H1 (cell line): Measurements from ENCODE around the gene PPA2. TPM values are rescaled to one million over a fixed set of nuclear protein-coding genes. Genes with fewer than 3 reads are reported as not detected.

ENCODE experiments used
- CTCF ChIA-PET: fragments of 300-600 bp; sonication (Branson Sonifier 250); formaldehyde crosslinking; loops from one replicate; lab custom pipeline; 2021; ENCODE audit not compliant: partially characterized antibody; lab: Charles Lee
- POLR2A ChIA-PET: fragments of 300-600 bp; sonication (Branson Sonifier 250); formaldehyde crosslinking; loops from one replicate; lab custom pipeline; 2021; ENCODE audit warnings: inconsistent platforms; ENCODE audit not compliant: partially characterized antibody; lab: Charles Lee
- DNase-seq, 2 experiments: peaks; one replicate each; pipeline versions ENCODE4 v3.0.0 to v3.0.0-alpha.2; 2010 to 2022; ENCODE audit warnings: low spot score in 2 of 2, low read depth in 1 of 2, mixed read lengths in 1 of 2
- FAIRE-seq: peaks from 2 replicates; lab custom pipeline; 2011; peaks lifted over from hg19 to GRCh38; lab: Jason Lieb, UNC
- H2AFZ ChIP-seq: 2 replicates; pipeline ENCODE4 v1.8.1; 2012; ENCODE audit warnings: low read length, inconsistent platforms
- H2AK5ac ChIP-seq: 2 replicates; pipeline ENCODE4 v1.6.1; 2013; ENCODE audit warnings: low read depth, low read length
- H2BK120ac ChIP-seq: replicated peaks from 2 replicates; pipeline ENCODE3; 2013; ENCODE audit warnings: low read depth, low read length, inconsistent platforms
- H2BK12ac ChIP-seq: 2 replicates; pipeline ENCODE4 v1.6.1; 2013; ENCODE audit warnings: low read depth, low read length
- H2BK15ac ChIP-seq: 2 replicates; pipeline ENCODE4 v1.6.1; 2013; ENCODE audit warnings: low read length
- H2BK20ac ChIP-seq: 2 replicates; pipeline ENCODE4 v1.6.1; 2013; ENCODE audit warnings: low read length
- H2BK5ac ChIP-seq: 2 replicates; pipeline ENCODE4 v1.6.1; 2013; ENCODE audit warnings: low read depth, low read length
- H3K14ac ChIP-seq: 2 replicates; pipeline ENCODE4 v1.6.1; 2013; ENCODE audit warnings: inconsistent platforms; ENCODE audit not compliant: insufficient read length
- H3K18ac ChIP-seq: 2 replicates; pipeline ENCODE4 v1.6.1; 2013; ENCODE audit warnings: low read length; ENCODE audit errors: extremely low read depth
- H3K23ac ChIP-seq: 2 replicates; pipeline ENCODE4 v1.6.1; 2013; ENCODE audit warnings: inconsistent platforms; ENCODE audit not compliant: insufficient read length
- H3K23me2 ChIP-seq: 2 replicates; pipeline ENCODE4 v1.6.1; 2013; ENCODE audit warnings: low read depth, low read length
- H3K27ac ChIP-seq: 2 replicates; pipeline ENCODE4 v1.6.1; 2011; ENCODE audit warnings: low read depth, low read length, inconsistent platforms
- H3K27me3 ChIP-seq, 4 experiments: replicated peaks in 1 of 4; 1 replicate in 1 of 4; 2 replicates in 3 of 4; pipeline versions ENCODE4 v1.6.1 to v1.8.1; 2011 to 2013; ENCODE audit warnings: low read length in 3 of 4, mild to moderate bottlenecking in 3 of 4, inconsistent platforms in 2 of 4, mixed read lengths in 2 of 4, moderate library complexity in 1 of 4; ENCODE audit not compliant: control insufficient read depth in 3 of 4, insufficient read depth in 3 of 4; ENCODE audit errors: extremely low read depth in 1 of 4
- H3K36me3 ChIP-seq, 4 experiments: 2 replicates each; pipeline versions ENCODE4 v1.6.1 to v1.8.1; 2011 to 2013; ENCODE audit warnings: mild to moderate bottlenecking in 4 of 4, low read length in 3 of 4, moderate library complexity in 2 of 4, control low read depth in 1 of 4, inconsistent platforms in 1 of 4; ENCODE audit not compliant: insufficient read depth in 4 of 4, control insufficient read depth in 2 of 4
- H3K4ac ChIP-seq: replicated peaks from 2 replicates; pipeline ENCODE3; 2013; ENCODE audit warnings: low read length, low read depth, mixed read lengths, inconsistent platforms; ENCODE audit not compliant: insufficient read length
- H3K4me1 ChIP-seq, 4 experiments: replicated peaks in 1 of 4; 1 replicate in 1 of 4; 2 replicates in 3 of 4; pipeline versions ENCODE4 v1.6.1 to v1.8.1; 2011 to 2013; ENCODE audit warnings: low read length in 3 of 4, inconsistent platforms in 2 of 4, mixed read lengths in 1 of 4; ENCODE audit not compliant: insufficient read depth in 4 of 4, control insufficient read depth in 3 of 4
- H3K4me2 ChIP-seq, 2 experiments: 2 replicates each; pipeline versions ENCODE4 v1.6.1 to v1.8.1; 2011 to 2013; ENCODE audit warnings: low read depth in 2 of 2, low read length in 2 of 2, control low read depth in 1 of 2, inconsistent platforms in 1 of 2, mild to moderate bottlenecking in 1 of 2; ENCODE audit not compliant: insufficient read depth in 1 of 2
- H3K4me3 ChIP-seq, 4 experiments: fragments of 200-600, 300-600 bp in 1 of 4; sonication (generic), shearing (Covaris generic), sonication (Bioruptor Twin) in 1 of 4; 2 replicates each; pipeline versions ENCODE4 v1.5.1 to v1.8.1; 2011 to 2016; ENCODE audit warnings: low read length in 4 of 4, low read depth in 3 of 4, control low read depth in 2 of 4, inconsistent platforms in 2 of 4, mild to moderate bottlenecking in 2 of 4, mixed read lengths in 1 of 4, moderate library complexity in 1 of 4; ENCODE audit not compliant: insufficient read depth in 2 of 4; ENCODE audit errors: extremely low read depth in 1 of 4
- H3K56ac ChIP-seq: replicated peaks from 2 replicates; pipeline ENCODE3; 2013; ENCODE audit warnings: low read depth, mild to moderate bottlenecking, mixed read lengths, low read length, inconsistent platforms; ENCODE audit not compliant: insufficient read length
- H3K79me1 ChIP-seq: 2 replicates; pipeline ENCODE4 v1.6.1; 2013; ENCODE audit warnings: low read depth, low read length, control low read depth
- H3K79me2 ChIP-seq, 2 experiments: 2 replicates each; pipeline versions ENCODE4 v1.6.1 to v1.8.1; 2012 to 2013; ENCODE audit warnings: low read length in 2 of 2, mild to moderate bottlenecking in 2 of 2, inconsistent platforms in 1 of 2; ENCODE audit not compliant: insufficient read depth in 2 of 2, control insufficient read depth in 1 of 2
- H3K9ac ChIP-seq, 4 experiments: replicated peaks in 1 of 4; 1 replicate in 1 of 4; 2 replicates in 3 of 4; pipeline versions ENCODE4 v1.6.1 to v1.8.1; 2011 to 2013; ENCODE audit warnings: low read depth in 3 of 4, low read length in 3 of 4, control low read depth in 2 of 4, mild to moderate bottlenecking in 2 of 4, moderate library complexity in 2 of 4, inconsistent platforms in 1 of 4; ENCODE audit errors: extremely low read depth in 1 of 4
- H3K9me3 ChIP-seq, 2 experiments: 2 replicates each; pipeline versions ENCODE4 v1.6.1 to v1.8.1; 2012 to 2013; ENCODE audit warnings: mild to moderate bottlenecking in 2 of 2, moderate library complexity in 2 of 2, control low read depth in 1 of 2, inconsistent platforms in 1 of 2, low read depth in 1 of 2, low read length in 1 of 2, mixed read lengths in 1 of 2; ENCODE audit not compliant: insufficient read depth in 2 of 2
- H4K20me1 ChIP-seq, 2 experiments: replicated peaks in 1 of 2; 2 replicates each; pipeline versions ENCODE3 to v1.8.1; 2011 to 2013; ENCODE audit warnings: inconsistent platforms in 2 of 2, low read length in 2 of 2, mild to moderate bottlenecking in 1 of 2; ENCODE audit not compliant: insufficient read depth in 2 of 2, control insufficient read depth in 1 of 2
- H4K5ac ChIP-seq: 2 replicates; pipeline ENCODE4 v1.6.1; 2013; ENCODE audit warnings: low read length, low read depth, mixed read lengths, inconsistent platforms; ENCODE audit not compliant: insufficient read length
- H4K8ac ChIP-seq: 2 replicates; pipeline ENCODE4 v1.8.0; 2013; ENCODE audit warnings: mild to moderate bottlenecking, moderate library complexity, low read length, inconsistent platforms; ENCODE audit not compliant: insufficient read depth; ENCODE audit errors: extremely low read depth
- H4K91ac ChIP-seq: replicated peaks from 2 replicates; pipeline ENCODE3; 2013; ENCODE audit warnings: low read length, mixed read lengths, inconsistent platforms; ENCODE audit not compliant: insufficient read length
- BRCA1 ChIP-seq: IDR thresholded peaks from 2 replicates; pipeline ENCODE4 v1.6.1; 2012; ENCODE audit warnings: low read depth, low read length, improper control_type of control experiment
- EZH2 ChIP-seq: fragments of 200-600 bp; sonication (generic); IDR thresholded peaks from 2 replicates; pipeline ENCODE4 v1.7.1; 2012; ENCODE audit warnings: low read depth, mild to moderate bottlenecking, moderate library complexity, low read length, inconsistent platforms; ENCODE audit not compliant: severe bottlenecking
- KDM1A ChIP-seq: fragments of 200-600, 300-600 bp; sonication (generic); IDR thresholded peaks from 2 replicates; pipeline ENCODE4 v1.7.1; 2016; ENCODE audit warnings: mild to moderate bottlenecking, low read length, borderline replicate concordance
- MAFK ChIP-seq: IDR thresholded peaks from 2 replicates; pipeline ENCODE4 v1.6.1; 2012; ENCODE audit warnings: low read depth, mild to moderate bottlenecking, improper control_type of control experiment, low read length
- PHF8 ChIP-seq: fragments of 200-600 bp; sonication (generic); conservative IDR thresholded peaks from 2 replicates; pipeline ENCODE4 v1.7.1; 2012; ENCODE audit warnings: low read depth, mild to moderate bottlenecking, inconsistent platforms, low read length, moderate library complexity
- POLR2A ChIP-seq, 2 experiments: IDR thresholded peaks; 1 replicate in 1 of 2; 2 replicates in 1 of 2; pipeline ENCODE4 v1.6.1; 2011; ENCODE audit warnings: low read depth in 2 of 2, low read length in 2 of 2, mild to moderate bottlenecking in 2 of 2; ENCODE audit errors: control extremely low read depth in 1 of 2
- RXRA ChIP-seq: IDR thresholded peaks from 2 replicates; pipeline ENCODE4 v1.6.1; 2011; ENCODE audit warnings: low read depth, mild to moderate bottlenecking, low read length, moderate library complexity; ENCODE audit not compliant: insufficient read depth
- ZNF274 ChIP-seq: IDR thresholded peaks from 2 replicates; pipeline ENCODE4 v1.7.0; 2012; ENCODE audit warnings: low read length, borderline replicate concordance; ENCODE audit errors: extremely low read depth
- polyA plus RNA-seq, 7 experiments: library from polyadenylated mRNA; depleted of rRNA in 3 of 7; stranded (reverse) in 5 of 7; unstranded in 2 of 7; fragments of >200 nt in 5 of 7; fragments of 200-250 nt in 2 of 7; gene quantifications; 1 replicate in 5 of 7; 2 replicates in 1 of 7; 4 replicates in 1 of 7; pipeline versions ENCODE4 v1.2.1 to v1.2.3, GENCODE V29; 2011 to 2013; ENCODE audit warnings: missing spikeins in 2 of 7, mixed read lengths in 2 of 7
- total RNA-seq: library from RNA; stranded (reverse); fragmentation: NEBNext Ultra II Directional; extraction: Animal tissue kit (Norgen Biotek cat#: 25700); gene quantifications from 2 replicates; pipeline ENCODE4 v1.2.1, GENCODE V29; 2021
- TF ChIP-seq, protein P1 (sequence below): IDR thresholded peaks from 2 replicates; pipeline ENCODE4 v1.6.1; 2011; ENCODE audit warnings: low read length, improper control_type of control experiment
- TF ChIP-seq, protein P2 (sequence below), 3 experiments: IDR thresholded peaks; 1 replicate in 2 of 3; 2 replicates in 1 of 3; pipeline versions ENCODE4 v1.5.1 to v1.6.1; 2011; ENCODE audit warnings: low read length in 3 of 3, mild to moderate bottlenecking in 3 of 3, inconsistent platforms in 2 of 3, low read depth in 1 of 3, moderate library complexity in 1 of 3; ENCODE audit not compliant: insufficient read depth in 1 of 3; ENCODE audit errors: control extremely low read depth in 1 of 3

The PPA2 gene
- total and polyA plus RNA-seq, 2 of the 8 experiments (the other 6 are each of a cell fraction or from before 2014, with no cell fraction given) = 24.9 to 62.7 TPM

DNA sequence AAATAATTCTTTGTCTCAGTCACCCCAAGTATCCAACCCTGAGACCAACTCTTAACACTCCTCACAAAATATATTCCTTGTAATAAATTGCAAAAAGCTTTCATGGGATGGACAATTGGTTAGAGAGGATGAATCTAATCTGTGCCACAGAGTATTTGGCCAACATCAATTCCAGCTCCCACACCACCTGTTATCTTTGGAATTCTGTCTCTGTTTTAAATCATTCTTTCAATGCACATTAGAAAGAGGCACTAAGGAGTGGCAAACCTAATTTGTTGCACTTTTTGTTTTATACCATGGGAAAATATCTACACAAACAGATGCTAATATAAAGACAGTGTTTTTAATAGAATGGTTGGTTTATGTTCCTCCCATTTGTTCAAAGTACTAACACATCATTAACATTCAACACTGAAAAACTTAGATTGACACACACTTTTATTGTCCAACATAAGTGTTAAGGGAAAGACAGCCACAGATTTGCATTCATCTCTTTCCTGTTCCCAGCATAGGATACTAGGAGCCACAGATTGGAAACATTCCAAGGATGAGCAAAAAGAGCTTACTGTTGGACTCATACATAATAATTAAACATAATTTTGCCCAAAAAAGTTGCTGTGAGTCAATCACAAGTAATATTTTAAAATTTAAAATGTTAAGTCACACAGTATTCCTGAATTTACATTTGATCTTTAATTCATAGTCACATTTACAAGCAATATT is 116.4 kb downstream of the PPA2 start:
- no peak overlapping the region for H3K4me2 ChIP-seq
- CTCF ChIA-PET = no interaction called here
- H3K4me3 ChIP-seq = no peak overlapping the region
- no peak overlapping the region for H4K91ac ChIP-seq
- H2BK20ac ChIP-seq = no peak overlapping the region
- H3K9ac ChIP-seq = no peak overlapping the region
- no peak overlapping the region for H4K5ac ChIP-seq
- H3K4me1 ChIP-seq = no peaks in the 10 kb centered on the region
- POLR2A ChIA-PET = no interaction called here
- no peak overlapping the region for H2AFZ ChIP-seq
- H3K36me3 ChIP-seq = peaks cover 0 to 3% (median 0%) of the 10 kb centered on the region in 4 experiments; a peak in 1 of 8 replicates
- no peak overlapping the region for H2BK5ac ChIP-seq
- H2BK12ac ChIP-seq = no peak overlapping the region
- H3K27ac ChIP-seq = no peak overlapping the region
- peaks cover under 1% of the 10 kb centered on the region; the same call in 1 of the 2 replicates for H3K23me2 ChIP-seq
- no peak overlapping the region for H2AK5ac ChIP-seq
- no peak overlapping the region for H3K4ac ChIP-seq
- no peaks in the 10 kb centered on the region for H3K27me3 ChIP-seq
- no peak for FAIRE-seq
- no peaks in the 10 kb centered on the region for H4K20me1 ChIP-seq
- H3K56ac ChIP-seq = no peak overlapping the region
- H3K14ac ChIP-seq = no peak overlapping the region
- DNase-seq = no peak
- no peak overlapping the region for H4K8ac ChIP-seq
- no peak overlapping the region for H2BK15ac ChIP-seq
- H3K18ac ChIP-seq = no peak overlapping the region
- no peaks in the 10 kb centered on the region for H3K79me1 ChIP-seq
- H3K23ac ChIP-seq = no peak overlapping the region
- H3K79me2 ChIP-seq = no peaks in the 10 kb centered on the region
- H2BK120ac ChIP-seq = no peak overlapping the region
- H3K9me3 ChIP-seq = no peaks in the 10 kb centered on the region
- no peak for TF ChIP-seq POLR2A (IDR thresholded peaks at IDR 0.05; ENCODE audit: control extremely low read depth in 1 of 2, low read depth in 2 of 2, low read length in 2 of 2)
- no peak for TF ChIP-seq MAFK
- TF ChIP-seq, protein P1, sequence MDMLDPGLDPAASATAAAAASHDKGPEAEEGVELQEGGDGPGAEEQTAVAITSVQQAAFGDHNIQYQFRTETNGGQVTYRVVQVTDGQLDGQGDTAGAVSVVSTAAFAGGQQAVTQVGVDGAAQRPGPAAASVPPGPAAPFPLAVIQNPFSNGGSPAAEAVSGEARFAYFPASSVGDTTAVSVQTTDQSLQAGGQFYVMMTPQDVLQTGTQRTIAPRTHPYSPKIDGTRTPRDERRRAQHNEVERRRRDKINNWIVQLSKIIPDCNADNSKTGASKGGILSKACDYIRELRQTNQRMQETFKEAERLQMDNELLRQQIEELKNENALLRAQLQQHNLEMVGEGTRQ = no peak
- TF ChIP-seq RXRA = no peak
- TF ChIP-seq KDM1A = no peak
- TF ChIP-seq ZNF274 = no peak
- TF ChIP-seq, protein P2, sequence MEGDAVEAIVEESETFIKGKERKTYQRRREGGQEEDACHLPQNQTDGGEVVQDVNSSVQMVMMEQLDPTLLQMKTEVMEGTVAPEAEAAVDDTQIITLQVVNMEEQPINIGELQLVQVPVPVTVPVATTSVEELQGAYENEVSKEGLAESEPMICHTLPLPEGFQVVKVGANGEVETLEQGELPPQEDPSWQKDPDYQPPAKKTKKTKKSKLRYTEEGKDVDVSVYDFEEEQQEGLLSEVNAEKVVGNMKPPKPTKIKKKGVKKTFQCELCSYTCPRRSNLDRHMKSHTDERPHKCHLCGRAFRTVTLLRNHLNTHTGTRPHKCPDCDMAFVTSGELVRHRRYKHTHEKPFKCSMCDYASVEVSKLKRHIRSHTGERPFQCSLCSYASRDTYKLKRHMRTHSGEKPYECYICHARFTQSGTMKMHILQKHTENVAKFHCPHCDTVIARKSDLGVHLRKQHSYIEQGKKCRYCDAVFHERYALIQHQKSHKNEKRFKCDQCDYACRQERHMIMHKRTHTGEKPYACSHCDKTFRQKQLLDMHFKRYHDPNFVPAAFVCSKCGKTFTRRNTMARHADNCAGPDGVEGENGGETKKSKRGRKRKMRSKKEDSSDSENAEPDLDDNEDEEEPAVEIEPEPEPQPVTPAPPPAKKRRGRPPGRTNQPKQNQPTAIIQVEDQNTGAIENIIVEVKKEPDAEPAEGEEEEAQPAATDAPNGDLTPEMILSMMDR (IDR thresholded peaks at IDR 0.05; ENCODE audit: control extremely low read depth in 1 of 3, insufficient read depth in 1 of 3, low read depth in 1 of 3, low read length in 3 of 3) = no peak
- TF ChIP-seq EZH2 = no peak
- no peak for TF ChIP-seq BRCA1
- no peak for TF ChIP-seq PHF8
